ENCODE results near the gene PPFIA1. TPM values are rescaled to one million over a fixed set of nuclear protein-coding genes. Genes with fewer than 3 reads are reported as not detected.

Gene PPFIA1
- total RNA-seq: 38.6 and 47.6 TPM in 2 replicates

DNA sequence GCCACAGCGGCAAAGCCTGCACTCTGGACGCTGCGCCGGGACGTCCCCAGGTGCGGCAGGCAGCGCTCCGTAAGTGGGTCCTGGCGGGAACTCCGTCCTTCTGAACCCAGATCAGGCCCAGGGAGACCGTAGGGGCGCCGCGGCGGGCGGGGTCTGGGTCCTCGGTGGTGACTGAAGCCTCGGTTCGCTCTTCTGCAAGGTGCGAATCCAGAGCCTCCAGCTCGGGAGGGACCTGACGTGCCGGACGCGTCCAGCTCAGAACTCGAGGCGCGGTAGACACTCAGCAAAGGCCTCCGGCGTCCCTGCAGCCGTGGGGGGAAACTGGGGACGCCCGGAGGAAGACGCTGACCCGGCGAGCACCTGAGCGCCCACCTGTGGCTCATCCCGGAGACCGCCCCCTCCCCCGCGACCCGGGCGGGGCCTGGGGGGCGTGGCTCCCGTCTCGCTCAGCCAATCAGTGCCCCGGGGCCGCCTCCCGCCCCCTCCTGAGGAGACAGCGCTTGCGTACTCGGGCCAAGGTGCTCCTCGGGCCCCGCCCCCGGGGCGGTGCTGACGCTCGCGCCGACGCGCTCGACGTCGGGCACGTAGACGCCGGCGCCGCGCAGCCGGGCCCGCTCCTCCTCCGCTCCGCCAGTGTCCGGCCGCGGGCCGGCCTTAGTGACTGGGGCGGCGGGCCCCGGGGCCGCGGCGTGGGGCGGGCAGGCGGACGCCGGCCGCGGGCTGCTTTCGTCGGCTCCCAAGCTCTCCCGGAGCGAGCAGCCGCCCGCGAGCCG is at the start of gene PPFIA1:
PPFIA1 (plus strand) TSS at position 587 of the 773 bp plus-strand sequence. CDS start 1,483 bp downstream, outside the sequence.
- TF ChIP-seq, protein P1, sequence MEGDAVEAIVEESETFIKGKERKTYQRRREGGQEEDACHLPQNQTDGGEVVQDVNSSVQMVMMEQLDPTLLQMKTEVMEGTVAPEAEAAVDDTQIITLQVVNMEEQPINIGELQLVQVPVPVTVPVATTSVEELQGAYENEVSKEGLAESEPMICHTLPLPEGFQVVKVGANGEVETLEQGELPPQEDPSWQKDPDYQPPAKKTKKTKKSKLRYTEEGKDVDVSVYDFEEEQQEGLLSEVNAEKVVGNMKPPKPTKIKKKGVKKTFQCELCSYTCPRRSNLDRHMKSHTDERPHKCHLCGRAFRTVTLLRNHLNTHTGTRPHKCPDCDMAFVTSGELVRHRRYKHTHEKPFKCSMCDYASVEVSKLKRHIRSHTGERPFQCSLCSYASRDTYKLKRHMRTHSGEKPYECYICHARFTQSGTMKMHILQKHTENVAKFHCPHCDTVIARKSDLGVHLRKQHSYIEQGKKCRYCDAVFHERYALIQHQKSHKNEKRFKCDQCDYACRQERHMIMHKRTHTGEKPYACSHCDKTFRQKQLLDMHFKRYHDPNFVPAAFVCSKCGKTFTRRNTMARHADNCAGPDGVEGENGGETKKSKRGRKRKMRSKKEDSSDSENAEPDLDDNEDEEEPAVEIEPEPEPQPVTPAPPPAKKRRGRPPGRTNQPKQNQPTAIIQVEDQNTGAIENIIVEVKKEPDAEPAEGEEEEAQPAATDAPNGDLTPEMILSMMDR (IDR thresholded peaks at IDR 0.05; ENCODE audit: insufficient read depth, low read length, poor library complexity, severe bottlenecking): peak; percentile 15
- DNase-seq (ENCODE audit: low read depth): peak; percentile 74
- Histone ChIP-seq H3K36me3 (ENCODE audit: control insufficient read depth, insufficient read depth, low read length) (no peaks in the 10 kb centered on the region), H3K27me3 (ENCODE audit: control insufficient read depth, insufficient read depth, low read length) (peaks cover 3% of the 10 kb centered on the region), H3K4me3 (ENCODE audit: low read depth, low read length) (peak within 1 kb of the TSS; percentile 86)

DNA sequence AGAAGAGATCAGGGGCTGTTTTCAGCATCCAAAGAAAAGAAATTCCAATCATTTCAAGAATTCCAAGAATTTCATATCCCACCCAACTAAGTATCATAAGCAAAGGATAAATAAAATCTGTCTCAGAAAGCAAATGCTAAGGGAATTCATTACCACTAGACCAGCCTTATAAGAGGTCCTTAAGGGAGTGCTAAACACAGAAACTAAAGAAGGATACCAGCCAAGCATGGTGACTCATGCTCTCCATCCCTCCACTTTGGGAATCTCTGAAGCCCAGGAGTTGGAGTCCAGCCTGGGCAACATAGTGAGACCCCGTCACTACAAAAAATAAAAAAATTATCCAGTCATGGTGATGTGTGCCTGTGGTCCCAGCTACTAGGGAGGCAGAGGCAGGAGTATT is 49.6 kb upstream of the PPFIA1 start:
- no peak overlapping the region for H3K4me3 ChIP-seq (ENCODE audit: low read depth, low read length)
- H3K27me3 ChIP-seq (ENCODE audit: control insufficient read depth, insufficient read depth, low read length): no peaks in the 10 kb centered on the region
- no peaks in the 10 kb centered on the region for H3K36me3 ChIP-seq (ENCODE audit: control insufficient read depth, insufficient read depth, low read length)
- no peak for DNase-seq (ENCODE audit: low read depth)
- TF ChIP-seq, protein P1 (IDR thresholded peaks at IDR 0.05; ENCODE audit: insufficient read depth, low read length, poor library complexity, severe bottlenecking): no peak

DNA sequence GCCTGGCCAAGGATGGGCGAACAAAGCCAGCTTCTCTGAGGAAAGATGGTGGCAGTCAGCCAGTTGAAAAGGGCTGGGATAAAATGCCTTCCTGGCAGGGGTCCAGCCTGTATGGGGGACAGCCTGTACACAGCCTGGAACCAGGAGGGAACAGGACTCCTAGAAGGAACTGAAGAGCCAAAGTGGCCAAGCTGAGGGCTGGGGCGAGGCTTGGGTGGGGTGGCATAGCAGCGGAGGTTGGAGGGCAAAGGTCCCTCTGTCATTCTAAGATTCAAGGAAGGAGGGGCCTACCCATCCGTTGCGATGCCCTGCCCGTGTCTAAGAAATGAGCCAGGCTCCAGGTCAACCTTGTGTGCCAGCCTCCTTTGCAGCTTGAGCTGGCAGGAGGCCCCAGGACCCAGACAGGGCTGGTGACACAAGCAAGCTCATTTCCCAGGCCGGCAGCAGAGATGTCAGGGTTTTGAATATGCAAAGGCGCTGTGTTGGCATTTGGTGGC is 44.8 kb upstream of the PPFIA1 start:
- no peaks in the 10 kb centered on the region for H3K36me3 ChIP-seq (ENCODE audit: control insufficient read depth, insufficient read depth, low read length)
- TF ChIP-seq, protein P1 (IDR thresholded peaks at IDR 0.05; ENCODE audit: insufficient read depth, low read length, poor library complexity, severe bottlenecking): no peak
- no peak for DNase-seq (ENCODE audit: low read depth)
- no peaks in the 10 kb centered on the region for H3K27me3 ChIP-seq (ENCODE audit: control insufficient read depth, insufficient read depth, low read length)
- H3K4me3 ChIP-seq (ENCODE audit: low read depth, low read length): no peak overlapping the region

DNA sequence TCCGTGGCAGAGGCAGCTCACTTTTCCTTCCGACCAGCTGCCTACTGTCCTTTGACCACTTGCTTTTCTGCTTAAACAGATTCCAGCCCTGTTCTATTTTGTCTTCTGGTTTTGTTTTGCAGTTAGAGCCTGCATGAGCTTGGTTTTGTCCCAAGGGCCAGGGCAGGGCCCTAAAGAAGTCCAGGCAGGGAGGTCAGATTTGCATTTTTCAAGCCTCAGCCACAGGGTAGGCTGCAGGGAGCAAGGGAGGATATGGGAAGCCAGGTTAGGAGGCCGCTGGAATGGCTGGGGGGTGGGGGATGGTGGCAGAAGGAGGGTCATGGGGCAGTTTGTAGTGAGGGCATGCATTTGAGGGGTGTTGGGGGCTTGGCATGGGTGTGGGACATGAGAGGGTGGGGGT is 44.3 kb upstream of the PPFIA1 start:
- no peaks in the 10 kb centered on the region for H3K36me3 ChIP-seq (ENCODE audit: control insufficient read depth, insufficient read depth, low read length)
- H3K4me3 ChIP-seq (ENCODE audit: low read depth, low read length): no peak overlapping the region
- DNase-seq (ENCODE audit: low read depth): no peak
- no peaks in the 10 kb centered on the region for H3K27me3 ChIP-seq (ENCODE audit: control insufficient read depth, insufficient read depth, low read length)
- TF ChIP-seq, protein P1 (IDR thresholded peaks at IDR 0.05; ENCODE audit: insufficient read depth, low read length, poor library complexity, severe bottlenecking): no peak

DNA sequence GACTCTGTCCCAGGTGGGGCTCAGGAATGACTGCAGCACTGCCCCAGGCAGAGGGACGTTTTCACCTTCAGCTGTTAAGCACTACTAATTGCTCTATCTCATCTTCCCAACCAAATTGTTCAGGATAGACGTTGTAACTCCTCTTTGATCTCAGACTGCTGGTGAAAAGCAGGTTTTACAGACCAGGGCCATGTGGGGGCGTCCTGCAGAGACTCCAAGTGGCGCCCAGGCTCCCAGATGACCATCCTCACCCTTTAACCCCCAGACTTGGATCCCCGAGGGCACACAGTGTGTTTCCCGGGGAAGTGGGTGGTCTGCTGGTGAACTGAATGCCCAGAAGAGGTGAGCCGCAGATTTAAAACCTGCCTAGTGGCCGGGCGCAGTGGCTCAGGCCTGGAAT is 43.5 kb upstream of the PPFIA1 start:
- TF ChIP-seq, protein P1 (IDR thresholded peaks at IDR 0.05; ENCODE audit: insufficient read depth, low read length, poor library complexity, severe bottlenecking): peak; percentile 18
- no peak overlapping the region for H3K4me3 ChIP-seq (ENCODE audit: low read depth, low read length)
- H3K36me3 ChIP-seq (ENCODE audit: control insufficient read depth, insufficient read depth, low read length): no peaks in the 10 kb centered on the region
- H3K27me3 ChIP-seq (ENCODE audit: control insufficient read depth, insufficient read depth, low read length): no peaks in the 10 kb centered on the region
- no peak for DNase-seq (ENCODE audit: low read depth)
